Measurements from ENCODE around the gene NCF1.
"Not testable (repeated sequence)": the region's sequence is repeated elsewhere in the genome, so short reads cannot be mapped to it uniquely, and the experiment has no call there.

The NCF1 gene

DNA sequence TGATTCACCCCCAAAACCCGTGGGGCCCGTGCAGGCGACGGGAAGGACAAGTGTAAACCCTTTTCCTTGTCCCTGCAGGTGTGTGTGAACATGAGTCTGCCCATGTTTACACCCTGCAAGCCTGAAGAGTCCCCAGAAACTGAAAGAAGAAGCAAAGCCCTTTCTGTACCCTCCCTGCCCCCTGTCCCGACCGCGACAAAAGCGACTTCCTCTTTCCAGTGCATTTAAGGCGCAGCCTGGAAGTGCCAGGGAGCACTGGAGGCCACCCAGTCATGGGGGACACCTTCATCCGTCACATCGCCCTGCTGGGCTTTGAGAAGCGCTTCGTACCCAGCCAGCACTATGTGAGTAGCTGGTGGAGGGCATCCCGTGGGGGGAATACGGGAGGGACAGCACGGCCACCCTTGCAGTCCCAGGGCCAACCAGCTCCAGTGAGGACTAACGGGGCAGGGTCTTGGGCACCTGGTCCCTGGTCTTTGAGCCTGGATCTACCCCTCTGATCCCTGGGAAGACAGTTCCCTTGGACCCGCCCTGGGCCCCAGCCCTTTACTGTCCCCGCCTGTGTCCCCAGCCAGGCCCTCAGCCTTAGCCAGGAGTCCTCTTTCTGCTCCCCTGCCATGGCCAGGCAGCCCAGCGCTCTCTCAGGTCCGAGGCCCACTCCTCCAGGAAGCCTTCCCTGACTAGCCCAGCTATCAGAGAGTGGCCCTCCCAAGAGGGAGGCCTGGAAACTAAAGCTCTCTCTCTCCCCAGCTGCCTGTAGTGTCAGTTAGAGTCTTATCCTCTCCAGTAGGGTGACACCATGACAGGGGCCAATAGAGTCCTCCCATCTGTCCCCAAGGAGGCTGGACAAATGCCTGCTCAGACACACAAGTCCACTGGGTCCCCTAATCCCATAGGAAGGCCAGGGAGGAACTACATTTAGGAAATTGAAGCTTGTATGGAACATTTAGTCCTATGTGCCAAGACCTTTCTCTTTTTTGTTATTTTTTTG, at the start of gene NCF1:
NCF1 (plus strand) TSS at position 252 of the 991 bp plus-strand sequence; CDS start at position 273, 21 bp downstream.
- DNase-seq (ENCODE audit: low read depth, low spot score), result not testable (repeated sequence)

DNA sequence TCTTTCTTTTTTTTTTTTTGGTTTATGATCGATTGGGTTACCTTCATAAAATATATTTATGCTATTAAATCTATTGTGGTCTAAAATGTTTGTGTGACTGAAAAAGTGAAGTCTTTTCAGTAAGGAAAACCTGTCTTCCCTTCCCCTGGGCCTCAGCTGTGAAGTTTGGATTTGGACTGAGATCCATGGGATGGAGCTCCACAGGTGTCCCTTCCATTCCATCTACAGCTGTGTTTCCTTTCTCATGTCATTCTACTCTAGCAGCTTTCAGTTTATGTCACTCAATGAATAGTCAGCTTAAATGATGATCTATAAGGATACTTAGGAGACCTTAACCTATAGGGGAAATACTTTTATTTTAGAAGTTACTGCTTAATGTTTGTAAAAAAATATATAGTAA, 48.0 kb upstream of the NCF1 start:
- DNase-seq (ENCODE audit: low read depth, low spot score), result no peak

DNA sequence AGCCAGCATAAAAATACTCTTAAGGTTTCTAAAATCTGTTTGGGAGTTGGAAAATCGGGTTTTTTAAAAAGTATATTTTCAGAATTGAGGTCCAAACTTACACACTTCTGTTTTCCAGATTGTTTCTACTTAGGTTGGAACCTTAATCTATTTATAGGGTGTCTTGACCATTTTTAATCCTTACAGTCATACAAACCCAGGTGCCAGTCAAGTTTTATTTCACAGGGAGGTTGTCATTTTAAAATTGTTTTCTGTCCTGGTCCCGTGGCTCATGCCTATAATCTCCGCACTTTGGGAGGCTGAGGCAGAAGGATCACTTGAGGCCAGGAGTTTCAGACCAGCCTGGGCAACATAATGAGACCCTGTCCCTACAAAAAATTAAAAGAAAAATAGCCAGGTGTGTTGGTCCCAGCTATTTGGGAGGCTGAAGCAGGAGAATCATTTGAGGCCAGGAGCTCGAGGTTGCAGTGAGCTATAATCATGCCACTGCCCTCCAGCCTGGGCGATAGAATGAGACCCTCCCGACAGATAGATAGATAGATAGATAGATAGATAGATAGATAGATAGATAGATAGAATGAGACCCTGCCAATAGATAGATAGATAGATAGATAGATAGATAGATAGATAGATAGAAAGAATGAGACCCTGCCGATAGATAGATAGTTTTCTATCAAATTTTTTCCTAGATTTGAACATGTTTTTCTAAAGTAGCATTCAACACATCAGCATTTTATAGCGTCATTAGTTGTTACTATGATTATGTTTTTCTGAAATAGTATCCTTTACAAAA, 47.3 kb upstream of the NCF1 start:
- DNase-seq (ENCODE audit: low read depth, low spot score), result no peak

DNA sequence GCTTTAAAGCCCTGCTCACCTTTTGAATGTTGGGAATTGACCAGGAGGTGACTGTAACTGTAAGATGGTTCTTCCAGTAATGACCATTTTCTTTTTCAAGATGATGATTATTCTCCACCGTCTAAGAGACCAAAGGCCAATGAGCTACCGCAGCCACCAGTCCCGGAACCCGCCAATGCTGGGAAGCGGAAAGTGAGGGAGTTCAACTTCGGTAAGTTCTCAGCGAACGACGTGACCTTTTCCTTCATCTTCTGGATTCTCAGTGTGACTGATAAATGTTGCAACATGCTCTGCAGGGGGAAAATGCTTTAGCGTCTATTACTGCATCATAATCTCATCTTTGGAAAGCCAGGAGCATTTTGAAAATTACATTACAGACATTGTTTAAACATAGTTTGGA, 45.1 kb upstream of the NCF1 start:
- not testable (repeated sequence) for DNase-seq (ENCODE audit: low read depth, low spot score)

DNA sequence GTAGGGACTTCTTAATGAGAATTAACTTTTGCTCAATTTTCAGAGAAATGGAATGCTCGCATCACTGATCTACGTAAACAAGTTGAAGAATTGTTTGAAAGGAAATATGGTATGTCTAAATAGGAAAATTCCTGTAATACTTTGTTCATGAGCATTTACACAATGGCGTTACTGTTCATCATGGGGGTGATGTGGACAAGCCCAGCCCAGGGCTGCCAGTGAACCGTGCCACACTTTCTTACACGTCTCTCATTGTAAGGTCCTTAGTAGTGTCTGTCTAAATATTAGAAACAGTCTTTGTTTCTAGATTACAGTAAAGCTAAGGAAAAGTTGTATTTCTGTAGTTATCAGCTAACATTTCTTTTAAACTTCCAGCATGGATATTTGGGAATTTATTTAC, 43.6 kb upstream of the NCF1 start:
- not testable (repeated sequence) for DNase-seq (ENCODE audit: low read depth, low spot score)

GRCh38 chr7:74739974-74740703, 33.7 kb upstream of the NCF1 start:
- not testable (repeated sequence) for DNase-seq (ENCODE audit: low read depth, low spot score)

GRCh38 chr7:74743936-74744557, 29.8 kb upstream of the NCF1 start:
- not testable (repeated sequence) for DNase-seq (ENCODE audit: low read depth, low spot score)

DNA sequence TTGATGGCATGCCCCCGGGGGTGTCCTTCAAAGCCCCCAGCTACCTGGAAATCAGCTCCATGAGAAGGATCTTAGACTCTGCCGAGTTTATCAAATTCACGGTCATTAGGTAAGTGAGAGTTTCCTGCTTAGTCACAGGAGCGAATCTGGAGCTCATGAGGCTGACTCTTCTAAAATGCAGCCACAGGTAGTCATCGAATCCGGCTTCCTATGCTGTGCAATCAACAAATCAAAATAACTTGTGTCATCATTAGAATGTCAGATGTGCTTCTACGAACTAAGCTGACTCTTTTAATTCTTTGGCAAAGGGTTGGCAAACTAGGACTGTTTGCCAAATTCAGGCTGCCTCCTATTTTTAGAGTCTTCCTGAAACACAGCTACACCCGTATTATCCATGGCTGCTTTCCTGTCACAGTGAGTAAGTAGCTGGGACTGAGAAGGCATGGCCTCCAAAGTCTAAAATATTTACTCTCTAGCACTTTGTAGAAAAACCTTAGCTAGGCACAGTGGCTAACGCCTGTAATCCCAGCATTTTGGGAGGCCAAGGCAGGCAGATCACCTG, 19.8 kb upstream of the NCF1 start:
- not testable (repeated sequence) for DNase-seq (ENCODE audit: low read depth, low spot score)

DNA sequence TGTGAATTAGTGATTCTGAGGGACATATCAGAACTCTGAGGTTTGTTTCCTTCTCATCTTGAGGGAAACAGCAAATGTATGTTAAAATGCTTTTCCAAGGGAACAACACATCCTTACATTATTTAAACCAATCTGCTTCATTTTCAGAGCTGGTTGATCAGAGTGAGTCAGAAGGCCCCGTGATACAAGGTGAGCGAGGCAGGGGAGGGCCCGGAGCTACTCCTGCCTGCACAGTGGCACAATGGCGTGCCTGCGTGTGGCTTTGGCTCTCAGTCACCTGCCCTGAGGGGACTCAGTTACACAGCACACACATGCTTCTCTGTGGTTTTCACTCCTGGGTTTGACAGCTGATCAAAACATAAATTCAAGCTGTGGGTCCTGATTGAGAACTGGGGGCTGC, 17.1 kb upstream of the NCF1 start:
- DNase-seq (ENCODE audit: low read depth, low spot score), result not testable (repeated sequence)

DNA sequence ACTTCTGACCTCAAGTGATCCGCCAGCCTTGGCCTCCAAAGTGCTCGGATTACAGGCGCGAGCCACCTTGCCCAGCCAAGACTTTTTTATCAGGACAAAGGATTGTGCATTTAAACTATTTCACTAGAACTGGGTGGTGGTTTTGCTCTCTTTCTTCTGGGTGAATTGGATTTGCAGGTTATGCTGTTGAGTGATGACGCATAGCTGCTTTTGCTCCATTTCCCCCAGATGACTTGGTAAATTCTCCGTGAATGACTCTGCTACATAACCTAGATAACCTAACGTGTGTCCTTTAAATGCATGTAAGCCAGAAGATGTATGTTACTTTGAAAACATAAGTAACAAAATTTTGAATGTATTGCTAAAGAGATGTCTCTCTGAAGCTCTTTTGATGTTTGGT, 15.5 kb upstream of the NCF1 start:
- DNase-seq (ENCODE audit: low read depth, low spot score), result not testable (repeated sequence)

- not testable (repeated sequence) for DNase-seq (ENCODE audit: low read depth, low spot score)
Measured at GRCh38 chr7:74758982-74759381, 14.8 kb upstream of the NCF1 start.

DNA sequence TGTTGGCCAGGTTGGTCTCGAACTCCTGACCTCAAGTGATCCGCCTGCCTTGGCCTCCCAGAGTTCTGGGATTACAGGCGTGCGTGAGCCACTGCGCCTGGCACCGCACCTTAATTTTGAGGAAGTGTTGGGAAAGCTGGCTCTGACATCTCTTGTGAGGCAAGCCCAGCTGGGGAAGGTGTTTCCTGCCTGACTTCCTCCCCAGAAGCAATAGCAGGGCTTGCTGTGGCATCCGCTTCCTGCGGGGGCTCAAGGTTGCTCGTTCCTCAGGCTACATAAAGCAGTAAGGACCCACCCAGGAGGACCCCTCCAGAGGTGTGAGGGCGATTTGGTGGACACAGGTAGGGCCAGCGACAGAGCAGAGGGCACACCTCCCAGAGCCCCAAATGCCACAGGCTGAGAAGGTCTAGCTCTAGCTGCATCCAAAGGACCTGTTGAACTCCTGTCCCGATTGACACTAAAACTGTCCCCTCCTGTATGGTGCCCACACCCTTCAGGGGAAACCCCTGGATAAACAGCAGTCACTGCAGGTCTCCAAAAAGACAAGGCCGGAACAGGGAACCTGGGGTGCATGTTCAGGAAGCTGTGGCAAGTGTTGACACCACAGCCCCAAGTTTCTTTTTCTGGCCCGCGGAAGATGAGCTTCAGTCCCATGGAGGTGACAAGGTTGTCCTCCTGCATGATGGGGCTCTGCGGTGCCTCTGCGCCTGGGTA, 8.4 kb upstream of the NCF1 start:
- not testable (repeated sequence) for DNase-seq (ENCODE audit: low read depth, low spot score)

GRCh38 chr7:74766509-74766908, 7.3 kb upstream of the NCF1 start:
- not testable (repeated sequence) for DNase-seq (ENCODE audit: low read depth, low spot score)

DNA sequence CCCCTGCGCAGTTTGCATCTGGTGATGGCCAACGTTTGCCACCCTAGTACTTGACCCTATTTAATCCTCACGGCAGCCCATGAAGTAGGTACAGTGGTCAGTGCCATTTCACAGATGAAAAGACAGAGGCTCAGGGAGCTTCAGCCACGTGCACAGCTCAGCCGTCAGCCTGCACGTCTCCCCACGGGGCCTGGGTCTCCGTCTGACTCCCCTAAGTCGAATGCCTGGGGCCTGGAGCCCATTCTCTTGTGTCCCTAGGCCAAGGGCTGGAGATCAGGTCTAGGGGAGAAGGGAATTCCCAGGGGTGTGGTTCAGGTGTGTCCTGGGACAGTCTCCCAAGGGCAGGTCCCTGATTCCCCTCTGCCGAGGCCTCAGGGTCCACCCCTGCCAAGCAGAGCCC, 6.8 kb upstream of the NCF1 start:
- not testable (repeated sequence) for DNase-seq (ENCODE audit: low read depth, low spot score)

DNA sequence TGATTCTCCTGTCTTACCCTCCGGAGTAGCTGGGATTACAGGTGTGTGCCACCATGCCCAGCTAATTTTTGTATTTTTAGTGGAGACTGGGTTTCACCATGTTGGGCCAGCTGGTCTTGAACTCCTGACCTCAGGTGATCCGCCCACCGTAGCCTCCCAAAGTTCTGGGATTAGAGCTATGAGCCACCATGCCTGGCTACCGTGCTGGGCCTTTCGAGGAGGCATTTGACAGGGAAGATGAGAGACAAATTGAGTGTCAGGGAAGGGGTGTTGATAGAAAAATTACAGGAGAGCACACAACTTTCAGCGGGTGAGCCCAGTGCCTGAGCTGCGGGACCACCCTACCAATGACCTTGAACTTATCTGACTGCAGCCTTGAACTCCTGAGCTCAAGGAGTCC, 3.7 kb upstream of the NCF1 start:
- DNase-seq (ENCODE audit: low read depth, low spot score), result not testable (repeated sequence)

- not testable (repeated sequence) for DNase-seq (ENCODE audit: low read depth, low spot score)
Measured at GRCh38 chr7:74772093-74772492, 1.7 kb upstream of the NCF1 start.

DNA sequence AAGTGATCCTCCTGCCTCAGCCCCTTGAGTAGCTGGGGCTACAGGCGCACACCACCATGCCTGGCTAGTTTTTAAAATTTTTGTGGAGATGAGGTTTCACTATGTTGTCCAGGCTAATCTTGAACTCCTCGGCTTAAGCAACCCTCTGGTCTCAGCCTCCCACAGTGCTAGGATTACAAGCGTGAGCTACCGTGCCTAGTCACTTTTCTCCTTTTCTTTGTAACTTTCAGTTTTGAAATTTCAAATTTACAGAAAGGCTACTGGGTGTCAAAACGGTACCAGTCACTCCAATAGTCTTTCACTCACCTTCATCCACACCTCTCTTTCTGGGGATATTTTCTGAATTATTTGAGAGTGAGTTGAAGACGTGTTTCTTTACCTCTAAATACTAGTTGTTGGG, 1.3 kb downstream of the NCF1 start:
- not testable (repeated sequence) for DNase-seq (ENCODE audit: low read depth, low spot score)

GRCh38 chr7:74779053-74779452, 5.2 kb downstream of the NCF1 start:
- DNase-seq (ENCODE audit: low read depth, low spot score), result not testable (repeated sequence)

DNA sequence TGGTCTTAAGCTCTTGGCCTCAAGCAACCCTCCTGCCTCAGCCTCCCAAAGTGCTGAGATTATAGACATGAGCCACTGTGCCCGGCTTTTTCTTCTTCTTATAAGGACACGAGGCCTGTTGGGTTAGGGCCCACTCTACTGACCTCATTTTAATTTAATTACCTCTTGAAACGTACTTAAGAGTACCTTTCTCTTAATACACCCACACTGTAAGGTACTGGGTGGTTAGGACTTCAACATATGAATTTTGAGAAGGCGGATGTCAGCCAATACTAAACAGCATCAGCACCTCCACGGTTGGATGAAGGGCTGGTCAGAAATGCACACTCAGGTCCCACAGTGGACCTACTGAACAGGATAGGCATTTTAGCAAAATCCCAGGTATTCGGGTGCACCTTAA, 7.9 kb downstream of the NCF1 start:
- not testable (repeated sequence) for DNase-seq (ENCODE audit: low read depth, low spot score)

DNA sequence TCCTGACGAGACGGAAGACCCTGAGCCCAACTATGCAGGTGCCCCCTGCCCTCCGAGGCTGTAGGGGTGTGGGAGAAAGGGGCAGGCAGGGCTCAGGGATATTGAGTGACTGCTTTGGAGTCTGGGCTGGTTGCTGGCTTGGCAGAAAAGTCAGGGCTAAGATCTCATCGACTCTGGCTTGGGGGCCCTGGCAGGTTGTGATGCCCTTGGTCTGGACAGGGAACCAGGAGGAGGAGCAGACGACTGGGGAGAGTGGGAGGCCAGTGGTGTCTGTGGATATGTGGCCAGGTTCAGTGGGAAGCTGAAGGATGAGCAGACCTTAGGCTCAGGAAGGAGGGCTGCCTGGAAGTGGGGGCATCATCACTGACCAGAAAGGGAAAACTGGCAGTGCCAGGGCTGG, 9.8 kb downstream of the NCF1 start:
- not testable (repeated sequence) for DNase-seq (ENCODE audit: low read depth, low spot score)
